ENCODE data around the gene TERT.

TERT gene

GRCh38 chr5:1319436-1320256 is 24.8 kb upstream of the TERT start:
- in situ Hi-C loops (cut with HindIII; ENCODE audit: low sequenced_read_pairs) = loop anchor here (10.0 kb wide), 1 partner anchor 95 kb away; the partner anchor contains the start of gene SLC6A18

GRCh38 chr5:1318659-1319251 is 23.9 kb upstream of the TERT start:
- in situ Hi-C loops (cut with HindIII; ENCODE audit: low sequenced_read_pairs) = loop anchor here (10.0 kb wide), 1 partner anchor 94 kb away; the partner anchor contains the start of gene SLC6A18

- in situ Hi-C loops (cut with HindIII; ENCODE audit: low sequenced_read_pairs) = loop anchor here (10.0 kb wide), 1 partner anchor 93 kb away; the partner anchor contains the start of gene SLC6A18
Observed at GRCh38 chr5:1317921-1318565, 23.2 kb upstream of the TERT start.

GRCh38 chr5:1316588-1317340 is 21.9 kb upstream of the TERT start:
- in situ Hi-C loops (cut with HindIII; ENCODE audit: low sequenced_read_pairs) = loop anchor here (10.0 kb wide), 1 partner anchor 92 kb away; the partner anchor contains the start of gene SLC6A18

GRCh38 chr5:1315709-1316587 is 21.1 kb upstream of the TERT start:
- in situ Hi-C loops (cut with HindIII; ENCODE audit: low sequenced_read_pairs) = loop anchor here (10.0 kb wide), 1 partner anchor 91 kb away; the partner anchor contains the start of gene SLC6A18

- in situ Hi-C loops (cut with HindIII; ENCODE audit: low sequenced_read_pairs) = loop anchor here (10.0 kb wide), 1 partner anchor 90 kb away; the partner anchor contains the start of gene SLC6A18
Observed at GRCh38 chr5:1315018-1315708, 20.3 kb upstream of the TERT start.

- in situ Hi-C loops (cut with HindIII; ENCODE audit: low sequenced_read_pairs) = loop anchor here (10.0 kb wide), 1 partner anchor 90 kb away; the partner anchor contains the start of gene SLC6A18
Observed at GRCh38 chr5:1314564-1314982, 19.7 kb upstream of the TERT start.

- in situ Hi-C loops (cut with HindIII; ENCODE audit: low sequenced_read_pairs) = loop anchor here (10.0 kb wide), 1 partner anchor 88 kb away; the partner anchor contains the start of gene SLC6A18
Observed at GRCh38 chr5:1312993-1313833, 18.3 kb upstream of the TERT start.

GRCh38 chr5:1312206-1312605 is 17.3 kb upstream of the TERT start:
- in situ Hi-C loops (cut with HindIII; ENCODE audit: low sequenced_read_pairs) = loop anchor here (10.0 kb wide), 1 partner anchor 87 kb away; the partner anchor contains the start of gene SLC6A18

GRCh38 chr5:1311439-1312055 is 16.7 kb upstream of the TERT start:
- in situ Hi-C loops (cut with HindIII; ENCODE audit: low sequenced_read_pairs) = loop anchor here (10.0 kb wide), 1 partner anchor 87 kb away; the partner anchor contains the start of gene SLC6A18

- in situ Hi-C loops (cut with HindIII; ENCODE audit: low sequenced_read_pairs) = loop anchor here (10.0 kb wide), 1 partner anchor 85 kb away; the partner anchor contains the start of gene SLC6A18
Observed at GRCh38 chr5:1310118-1310517, 15.2 kb upstream of the TERT start.

GRCh38 chr5:1304033-1304432 is 9.2 kb upstream of the TERT start:
- in situ Hi-C loops (cut with HindIII; ENCODE audit: low sequenced_read_pairs) = no loop called here

GRCh38 chr5:1302258-1302657 is 7.4 kb upstream of the TERT start:
- in situ Hi-C loops (cut with HindIII; ENCODE audit: low sequenced_read_pairs) = no loop called here

- in situ Hi-C loops (cut with HindIII; ENCODE audit: low sequenced_read_pairs) = no loop called here
Observed at GRCh38 chr5:1300581-1301083, 5.8 kb upstream of the TERT start.

GRCh38 chr5:1299961-1300360 is 5.1 kb upstream of the TERT start:
- in situ Hi-C loops (cut with HindIII; ENCODE audit: low sequenced_read_pairs) = no loop called here

- in situ Hi-C loops (cut with HindIII; ENCODE audit: low sequenced_read_pairs) = no loop called here
Observed at GRCh38 chr5:1299511-1299850, 4.6 kb upstream of the TERT start.
